ENCODE results near the gene PDE6B.
"Not testable (repeated sequence)": the region's sequence is repeated elsewhere in the genome, so short reads cannot be mapped to it uniquely, and the experiment has no call there.

Gene PDE6B

GRCh38 chr4:635851-636627 is 10.7 kb downstream of the PDE6B start:
- DNase-seq (ENCODE audit: low read depth in 3 of 3), result no peak

GRCh38 chr4:636628-637159 is 11.3 kb downstream of the PDE6B start:
- DNase-seq (ENCODE audit: low read depth in 3 of 3), result no peak

DNA sequence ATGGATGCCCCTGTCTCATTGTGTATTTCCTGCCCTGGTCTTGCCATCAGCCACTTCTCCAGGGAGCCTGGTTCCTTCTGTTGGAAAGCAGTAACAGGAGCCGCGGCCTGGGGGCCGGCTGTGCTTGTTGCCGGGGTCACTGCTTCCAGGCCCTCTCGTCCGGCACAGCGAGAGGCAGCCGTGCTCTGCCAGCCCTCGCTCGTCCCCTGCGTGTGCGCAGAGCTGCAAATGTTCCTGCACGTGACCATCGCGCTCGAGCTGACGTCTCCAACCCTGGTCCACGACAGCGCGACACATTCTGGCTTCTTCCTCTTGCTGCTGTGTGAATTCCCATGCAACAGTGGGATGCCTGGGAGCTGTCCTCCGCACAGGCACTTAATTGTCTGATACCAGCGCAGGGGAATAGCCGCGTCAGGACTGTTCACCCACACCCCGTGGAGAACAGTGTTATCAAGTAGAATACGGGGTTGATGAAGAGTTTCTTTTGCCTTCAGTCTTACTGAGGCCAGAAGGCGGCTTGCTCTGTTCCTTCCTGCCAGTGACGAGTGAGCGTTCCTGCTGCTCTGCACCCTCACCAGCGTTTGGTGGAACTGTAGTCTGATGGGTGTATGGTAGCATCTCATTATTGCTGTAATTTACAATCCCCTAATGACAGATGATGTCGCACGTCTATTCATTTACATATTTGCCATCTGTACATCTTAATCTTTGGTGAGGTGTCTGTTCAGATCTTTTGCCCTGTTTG is 12.3 kb downstream of the PDE6B start:
- DNase-seq (ENCODE audit: low read depth in 3 of 3), result no peak

GRCh38 chr4:642366-642765 is 17.0 kb downstream of the PDE6B start:
- DNase-seq (ENCODE audit: low read depth in 3 of 3), result not testable (repeated sequence)

DNA sequence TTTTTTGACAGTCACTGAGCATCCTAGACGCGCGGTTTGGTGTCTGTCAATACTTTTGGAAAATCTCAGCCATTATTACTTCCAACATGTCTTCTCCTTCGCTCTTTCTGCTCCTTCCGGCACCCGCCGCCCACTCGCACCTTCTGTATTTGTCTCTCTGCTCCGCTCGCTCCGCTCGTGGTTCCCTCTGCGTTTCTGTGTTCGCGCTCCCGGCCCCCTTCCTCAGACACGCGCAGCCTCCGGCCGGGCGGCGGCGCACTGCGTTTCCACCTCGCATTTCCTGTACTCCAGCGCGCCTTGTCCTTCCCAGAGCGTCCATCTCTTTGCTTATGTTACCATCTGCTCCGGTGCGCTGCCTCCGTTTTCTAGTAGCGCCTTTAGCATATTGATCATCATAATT is 21.1 kb downstream of the PDE6B start:
- no peak for DNase-seq (ENCODE audit: low read depth in 3 of 3)

DNA sequence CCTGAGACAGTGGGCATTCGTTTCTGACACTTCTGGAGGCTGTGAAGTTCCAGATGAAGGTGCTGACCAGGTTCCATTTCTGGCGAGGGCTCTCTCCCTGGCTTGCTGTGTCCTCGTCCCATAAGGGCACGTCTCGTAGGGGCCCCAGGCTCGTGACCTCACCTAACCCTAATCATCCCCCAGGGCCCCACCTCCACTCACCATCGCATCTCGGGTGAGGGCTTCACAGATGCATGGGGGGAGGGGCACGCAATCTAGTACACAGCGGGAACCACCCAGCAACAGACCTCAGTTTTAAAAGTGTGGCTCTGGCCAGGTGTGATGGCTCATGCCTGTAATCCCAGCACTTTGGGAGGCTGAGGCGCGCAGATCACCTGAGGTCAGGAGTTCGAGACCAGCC is 22.1 kb downstream of the PDE6B start:
- no peak for DNase-seq (ENCODE audit: low read depth in 3 of 3)

- DNase-seq (ENCODE audit: low read depth in 3 of 3), result no peak
These were observed 23.4 kb downstream of the PDE6B start for GRCh38 chr4:648579-649292.

DNA sequence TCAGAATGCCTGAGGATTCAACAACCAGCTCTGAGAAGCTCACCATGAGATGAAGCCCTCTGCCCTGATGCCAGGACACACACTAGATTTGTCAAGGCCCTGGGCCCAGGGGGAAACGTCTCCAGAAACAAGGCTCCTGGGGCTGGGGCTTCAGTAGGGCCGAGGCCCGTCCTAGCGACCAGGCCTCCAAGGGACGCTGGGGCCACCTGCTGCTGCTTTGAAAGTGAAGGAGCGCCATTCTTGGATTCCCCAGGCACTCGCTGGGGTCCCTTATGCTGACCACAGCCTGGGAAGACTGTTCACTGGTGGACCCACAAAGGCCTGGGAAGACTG is 23.9 kb downstream of the PDE6B start:
- no peak for DNase-seq (ENCODE audit: low read depth in 3 of 3)

- DNase-seq (ENCODE audit: low read depth in 3 of 3), result no peak
These were observed 24.5 kb downstream of the PDE6B start for GRCh38 chr4:649751-650310.

- no peak for DNase-seq (ENCODE audit: low read depth in 3 of 3)
These were observed 25.1 kb downstream of the PDE6B start for GRCh38 chr4:650461-650860.

GRCh38 chr4:650951-651883 is 25.8 kb downstream of the PDE6B start:
- no peak for DNase-seq (ENCODE audit: low read depth in 3 of 3)

DNA sequence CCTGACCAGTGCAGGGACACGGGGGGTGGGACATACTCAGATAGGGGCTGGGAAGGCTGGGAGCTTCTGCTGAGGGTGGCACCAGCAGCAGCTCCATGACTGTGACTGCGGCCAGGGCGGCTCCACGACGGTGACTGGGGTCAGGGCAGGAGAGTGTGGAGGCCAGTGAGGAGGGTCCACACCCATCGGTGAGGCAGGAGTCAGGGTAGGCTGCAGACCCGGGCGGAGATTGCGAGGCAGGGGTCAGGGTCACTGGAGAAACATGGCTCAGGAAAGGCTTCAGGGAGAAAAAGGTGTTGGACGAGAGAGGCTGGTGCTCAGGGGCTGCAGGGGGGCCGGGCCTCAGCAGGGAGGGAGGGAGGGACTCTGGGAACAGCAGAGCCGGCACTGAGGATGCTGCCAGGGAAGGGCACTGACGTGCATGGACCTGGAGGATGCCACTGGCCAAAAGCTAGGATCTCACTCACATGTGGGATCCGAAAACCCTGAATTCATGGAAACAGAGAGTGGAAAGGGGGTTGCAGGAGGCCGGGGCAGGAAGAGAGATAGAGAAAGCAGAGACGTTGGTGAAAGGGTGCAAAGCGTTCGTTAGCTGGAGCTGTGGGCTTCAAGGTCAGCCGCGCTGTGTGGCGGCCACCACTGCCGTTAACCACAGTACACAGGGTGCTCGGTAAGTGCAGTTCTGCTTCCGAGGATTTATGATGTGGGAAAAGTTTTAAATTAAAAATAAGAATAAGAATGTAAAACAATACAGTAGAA is 26.7 kb downstream of the PDE6B start:
- no peak for DNase-seq (ENCODE audit: low read depth in 3 of 3)

DNA sequence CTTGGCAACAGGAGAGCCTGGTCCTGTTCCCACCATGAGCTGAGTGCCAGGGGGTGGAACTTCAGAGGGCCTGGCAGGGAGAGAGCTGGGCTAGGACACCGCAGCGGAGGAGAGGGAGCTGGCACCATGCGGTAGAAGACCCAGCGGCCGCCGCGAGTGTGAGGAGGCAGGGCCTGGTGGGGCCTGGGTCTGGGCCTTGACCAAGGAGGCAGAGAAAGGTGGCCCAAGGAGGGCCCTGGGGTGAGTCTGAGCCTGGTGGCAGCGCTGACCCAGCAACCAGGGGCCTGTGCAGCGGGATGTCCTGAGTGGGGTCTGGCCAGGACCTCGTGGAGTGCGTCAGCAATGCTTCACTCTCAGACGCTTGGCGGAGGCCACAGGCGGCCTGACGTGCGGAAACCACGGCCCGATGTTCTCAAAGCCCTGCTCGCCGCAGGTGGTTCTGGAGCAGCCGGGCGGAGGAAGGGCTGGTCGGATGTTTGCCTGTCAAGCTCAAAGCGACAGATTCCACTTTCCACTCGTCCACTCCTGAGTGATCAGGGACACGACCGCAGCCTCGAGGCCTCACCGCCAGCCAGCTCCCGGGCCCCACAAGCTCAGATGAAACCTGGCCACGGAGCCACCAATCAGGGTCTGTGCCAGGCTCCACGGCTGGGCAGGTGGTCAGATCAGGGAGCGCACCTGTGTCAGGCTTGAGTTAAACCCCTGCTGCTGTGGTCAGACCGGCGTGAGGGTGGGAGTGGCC is 27.9 kb downstream of the PDE6B start:
- no peak for DNase-seq (ENCODE audit: low read depth in 3 of 3)

DNA sequence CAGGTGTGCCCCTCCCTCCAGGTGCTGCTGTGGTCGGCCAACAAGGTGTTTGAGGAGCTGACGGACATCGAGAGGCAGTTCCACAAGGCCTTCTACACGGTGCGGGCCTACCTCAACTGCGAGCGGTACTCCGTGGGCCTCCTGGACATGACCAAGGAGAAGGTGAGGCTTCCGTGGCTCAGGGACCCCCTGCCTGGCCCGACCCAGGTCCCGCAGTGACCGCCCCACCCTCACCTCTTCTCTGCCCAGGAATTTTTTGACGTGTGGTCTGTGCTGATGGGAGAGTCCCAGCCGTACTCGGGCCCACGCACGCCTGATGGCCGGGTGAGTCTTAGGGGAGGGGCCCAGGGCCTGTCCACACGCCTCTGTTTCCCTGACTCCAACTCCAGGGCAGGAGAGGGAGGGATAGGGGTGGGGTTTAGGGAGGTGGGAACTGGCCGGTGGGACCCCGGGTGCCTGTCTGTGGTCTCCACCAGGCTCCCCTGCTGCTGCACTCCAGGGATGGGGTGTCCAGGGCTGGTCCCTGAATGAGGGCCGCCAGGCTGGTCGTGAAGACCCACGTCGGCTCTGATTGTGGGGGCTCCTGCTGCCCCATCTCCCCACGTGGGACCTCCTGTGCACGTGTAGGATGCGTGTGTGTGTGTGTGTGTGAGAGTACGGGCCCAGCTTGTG is 28.6 kb downstream of the PDE6B start:
- no peak for DNase-seq (ENCODE audit: low read depth in 3 of 3)

- no peak for DNase-seq (ENCODE audit: low read depth in 3 of 3)
These were observed 29.1 kb downstream of the PDE6B start for GRCh38 chr4:654503-654845.

DNA sequence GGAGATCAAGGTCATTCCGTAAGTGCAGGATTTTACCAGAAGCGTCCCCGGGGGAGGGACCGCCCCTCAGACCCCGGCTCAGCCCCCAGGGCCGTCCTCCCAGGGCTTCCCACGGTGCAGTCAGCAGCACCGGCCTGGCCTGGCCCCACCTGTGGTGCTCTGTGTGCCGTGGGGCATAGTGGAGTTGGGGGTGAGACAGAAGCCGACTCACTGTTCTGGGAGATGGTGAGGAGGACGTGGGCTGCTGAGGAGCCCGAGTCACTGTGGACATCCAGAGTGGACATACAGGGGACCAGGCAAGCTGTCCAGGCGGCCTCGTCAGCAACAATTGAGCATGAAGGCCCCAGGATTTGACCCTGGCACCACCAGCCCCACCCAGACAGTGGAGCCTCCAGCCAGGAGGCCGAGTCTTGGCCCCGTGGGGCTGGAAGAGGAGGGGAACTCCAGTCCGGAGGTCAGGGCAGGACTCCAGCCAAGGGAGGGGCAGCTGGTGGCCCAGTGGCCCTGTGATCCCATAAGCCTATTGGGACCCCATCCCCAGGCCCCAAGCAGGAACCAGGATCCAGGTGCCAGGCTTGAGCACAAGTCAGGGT is 29.6 kb downstream of the PDE6B start:
- DNase-seq (ENCODE audit: low read depth in 3 of 3), result no peak

GRCh38 chr4:655464-656151 is 30.2 kb downstream of the PDE6B start:
- DNase-seq (ENCODE audit: low read depth in 3 of 3), result no peak
